C4-2B (cell line): ENCODE measurements around the gene PRKCA.

ENCODE experiments used
- ZFX ChIP-seq: fragments of 450-650 bp; IDR thresholded peaks from 2 replicates; pipeline ENCODE4 v1.6.1; 2017
- TF ChIP-seq, protein P1 (sequence below): fragments of 450-650 bp; conservative IDR thresholded peaks from 2 replicates; pipeline ENCODE4 v1.5.1; 2017; ENCODE audit warnings: mild to moderate bottlenecking

DNA sequence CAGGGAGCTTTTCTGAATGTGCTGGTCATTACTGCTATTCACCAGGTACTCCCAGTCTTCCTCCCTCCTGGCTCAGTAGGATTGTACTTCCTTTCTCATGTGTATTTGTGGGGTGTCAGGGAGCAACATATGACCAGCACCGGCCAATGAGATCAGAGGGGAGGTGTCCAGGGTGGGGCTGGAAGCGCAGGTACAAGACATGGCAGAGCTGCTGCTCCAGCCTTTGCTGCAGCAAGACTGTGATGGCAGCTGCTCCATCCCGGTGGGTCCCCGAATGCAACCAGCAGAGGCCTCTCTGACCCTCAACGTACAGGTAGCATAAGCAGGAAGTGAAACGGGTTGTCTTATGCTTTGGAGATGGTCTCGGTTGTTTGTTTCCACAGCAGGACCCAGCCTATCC lies 478.7 kb downstream of the PRKCA start:
- TF ChIP-seq, protein P1, sequence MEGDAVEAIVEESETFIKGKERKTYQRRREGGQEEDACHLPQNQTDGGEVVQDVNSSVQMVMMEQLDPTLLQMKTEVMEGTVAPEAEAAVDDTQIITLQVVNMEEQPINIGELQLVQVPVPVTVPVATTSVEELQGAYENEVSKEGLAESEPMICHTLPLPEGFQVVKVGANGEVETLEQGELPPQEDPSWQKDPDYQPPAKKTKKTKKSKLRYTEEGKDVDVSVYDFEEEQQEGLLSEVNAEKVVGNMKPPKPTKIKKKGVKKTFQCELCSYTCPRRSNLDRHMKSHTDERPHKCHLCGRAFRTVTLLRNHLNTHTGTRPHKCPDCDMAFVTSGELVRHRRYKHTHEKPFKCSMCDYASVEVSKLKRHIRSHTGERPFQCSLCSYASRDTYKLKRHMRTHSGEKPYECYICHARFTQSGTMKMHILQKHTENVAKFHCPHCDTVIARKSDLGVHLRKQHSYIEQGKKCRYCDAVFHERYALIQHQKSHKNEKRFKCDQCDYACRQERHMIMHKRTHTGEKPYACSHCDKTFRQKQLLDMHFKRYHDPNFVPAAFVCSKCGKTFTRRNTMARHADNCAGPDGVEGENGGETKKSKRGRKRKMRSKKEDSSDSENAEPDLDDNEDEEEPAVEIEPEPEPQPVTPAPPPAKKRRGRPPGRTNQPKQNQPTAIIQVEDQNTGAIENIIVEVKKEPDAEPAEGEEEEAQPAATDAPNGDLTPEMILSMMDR: no peak
- TF ChIP-seq ZFX: no peak
